ENCODE results near the gene UNK.
"Not testable (repeated sequence)": the region's sequence is repeated elsewhere in the genome, so short reads cannot be mapped to it uniquely, and the experiment has no call there.

The UNK gene

DNA sequence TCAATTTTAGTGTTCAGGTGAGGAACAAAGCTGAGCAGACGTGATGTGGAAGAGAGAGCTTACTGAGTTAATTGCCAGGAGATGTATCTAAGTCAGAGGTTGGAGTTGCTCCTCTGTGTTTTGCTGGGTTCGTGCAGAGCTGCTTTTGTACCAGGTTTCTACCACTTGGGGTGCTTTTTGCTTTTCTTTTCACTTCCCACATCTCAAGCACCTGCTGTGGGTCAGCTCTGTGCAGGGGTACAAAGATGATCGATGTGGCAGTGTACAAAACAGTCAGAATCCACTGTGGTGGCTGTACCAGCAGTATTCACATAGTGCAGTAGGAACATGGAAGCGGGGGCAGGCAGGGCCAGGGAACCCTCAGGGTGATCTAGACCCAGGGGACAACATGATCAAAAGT, 14.8 kb downstream of the UNK start:
- H3K27ac ChIP-seq (ENCODE audit: insufficient read depth, low read length, poor library complexity, severe bottlenecking): no peak overlapping the region
- DNase-seq: no peak

DNA sequence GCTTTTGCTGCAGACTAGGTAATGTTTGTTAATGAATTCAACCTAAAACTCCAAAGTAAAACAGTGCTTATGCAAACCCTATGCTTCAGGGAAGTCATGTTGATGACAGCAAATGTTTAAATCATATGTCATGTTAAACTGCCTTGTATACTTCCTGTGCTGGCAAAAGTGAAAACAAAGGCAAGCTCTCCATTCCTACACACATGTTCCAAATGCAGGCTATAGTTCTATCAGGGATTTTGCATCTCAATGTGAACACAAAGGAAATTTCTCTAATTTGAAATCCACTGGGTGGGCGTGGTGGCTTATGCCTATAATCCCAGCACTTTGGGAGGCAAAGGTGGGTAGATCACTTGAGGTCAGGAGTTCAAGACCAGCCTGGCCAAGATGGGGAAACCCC, 19.3 kb downstream of the UNK start:
- no peak overlapping the region for H3K27ac ChIP-seq (ENCODE audit: insufficient read depth, low read length, poor library complexity, severe bottlenecking)
- H3K27me3 ChIP-seq (replicated peaks; ENCODE audit: control insufficient read depth, insufficient read depth, low read length, poor library complexity, severe bottlenecking): no peaks in the 10 kb centered on the region

More for the DNA sequence above, 14.8 kb downstream of the UNK start:
- Histone ChIP-seq H3K27me3 (replicated peaks; ENCODE audit: control insufficient read depth, insufficient read depth, low read length, poor library complexity, severe bottlenecking) (no peaks in the 10 kb centered on the region), H3K4me3 (ENCODE audit: insufficient read depth, low read depth, low read length, poor library complexity, severe bottlenecking) (no peak overlapping the region), H3K9me3 (ENCODE audit: control insufficient read depth, low read length) (no peaks in the 10 kb centered on the region), H3K36me3 (ENCODE audit: control insufficient read depth, insufficient read depth, low read length) (peaks cover 9% of the 10 kb centered on the region), H3K4me1 (ENCODE audit: control insufficient read depth, insufficient read depth, low read length, poor library complexity, severe bottlenecking) (no peaks in the 10 kb centered on the region)

DNA sequence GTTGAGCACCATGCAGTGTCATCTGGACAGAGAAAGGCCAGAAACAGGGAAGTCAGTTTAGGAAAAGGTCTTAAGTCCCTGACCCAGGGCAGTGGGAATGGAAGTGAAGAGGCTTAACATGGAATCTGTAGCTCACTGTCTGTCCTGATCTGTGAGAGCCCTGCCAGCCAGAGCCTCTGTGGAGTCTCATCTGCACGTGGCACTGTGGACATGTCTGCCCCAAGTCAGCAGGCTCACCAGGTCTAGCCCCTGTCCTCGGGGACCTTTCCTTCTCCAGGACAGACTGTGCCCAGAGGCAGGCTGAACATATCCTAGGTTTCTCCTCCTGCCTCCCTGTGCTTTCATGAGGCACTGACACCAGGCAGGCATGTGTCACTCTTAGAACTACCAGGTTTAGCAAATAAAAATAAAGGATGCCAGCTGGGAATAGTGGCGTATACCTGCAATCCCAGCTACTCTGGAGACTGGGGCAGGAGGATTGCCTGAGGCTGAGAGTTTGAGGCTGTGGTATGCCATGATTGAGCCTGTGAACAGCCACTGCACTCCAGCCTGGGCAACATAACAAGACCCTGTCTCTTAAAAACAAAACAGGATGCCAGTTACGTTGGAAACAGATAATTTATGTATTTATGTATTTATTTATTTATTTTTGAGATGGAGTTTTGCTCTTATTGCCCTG, 22.4 kb downstream of the UNK start:
- Histone ChIP-seq H3K36me3 (ENCODE audit: control insufficient read depth, insufficient read depth, low read length) (peaks cover 16% of the 10 kb centered on the region), H3K4me1 (ENCODE audit: control insufficient read depth, insufficient read depth, low read length, poor library complexity, severe bottlenecking) (no peaks in the 10 kb centered on the region), H3K27ac (ENCODE audit: insufficient read depth, low read length, poor library complexity, severe bottlenecking) (no peak overlapping the region), H3K4me3 (ENCODE audit: insufficient read depth, low read depth, low read length, poor library complexity, severe bottlenecking) (no peak overlapping the region), H3K9me3 (ENCODE audit: control insufficient read depth, low read length) (no peaks in the 10 kb centered on the region), H3K27me3 (replicated peaks; ENCODE audit: control insufficient read depth, insufficient read depth, low read length, poor library complexity, severe bottlenecking) (no peaks in the 10 kb centered on the region)
- no peak for DNase-seq

More for the DNA sequence above, 19.3 kb downstream of the UNK start:
- no peak overlapping the region for H3K4me3 ChIP-seq (ENCODE audit: insufficient read depth, low read depth, low read length, poor library complexity, severe bottlenecking)
- DNase-seq: no peak
- H3K36me3 ChIP-seq (ENCODE audit: control insufficient read depth, insufficient read depth, low read length): peaks cover 6% of the 10 kb centered on the region
- H3K4me1 ChIP-seq (ENCODE audit: control insufficient read depth, insufficient read depth, low read length, poor library complexity, severe bottlenecking): no peaks in the 10 kb centered on the region
- no peaks in the 10 kb centered on the region for H3K9me3 ChIP-seq (ENCODE audit: control insufficient read depth, low read length)

DNA sequence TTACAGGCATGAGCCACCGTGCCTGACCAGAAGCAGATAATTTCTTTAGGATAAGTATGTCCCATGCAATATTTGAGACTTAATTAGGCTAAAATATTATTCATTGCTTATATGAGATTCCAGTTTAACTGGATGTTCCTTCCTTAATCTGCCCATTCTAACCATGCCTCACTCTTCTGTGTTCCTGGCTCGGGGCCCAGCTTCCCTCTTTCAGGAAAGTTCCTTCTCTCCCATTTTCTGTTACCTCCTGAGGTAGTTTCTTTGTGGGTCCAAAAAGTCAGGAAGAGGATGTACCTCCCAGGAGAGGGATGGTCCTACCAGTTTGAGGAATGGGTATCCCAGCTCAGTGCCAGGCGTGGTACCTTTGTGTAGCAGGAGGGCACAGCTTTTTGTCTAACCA, 23.3 kb downstream of the UNK start:
- no peaks in the 10 kb centered on the region for H3K4me1 ChIP-seq (ENCODE audit: control insufficient read depth, insufficient read depth, low read length, poor library complexity, severe bottlenecking)
- H3K9me3 ChIP-seq (ENCODE audit: control insufficient read depth, low read length): no peaks in the 10 kb centered on the region

DNA sequence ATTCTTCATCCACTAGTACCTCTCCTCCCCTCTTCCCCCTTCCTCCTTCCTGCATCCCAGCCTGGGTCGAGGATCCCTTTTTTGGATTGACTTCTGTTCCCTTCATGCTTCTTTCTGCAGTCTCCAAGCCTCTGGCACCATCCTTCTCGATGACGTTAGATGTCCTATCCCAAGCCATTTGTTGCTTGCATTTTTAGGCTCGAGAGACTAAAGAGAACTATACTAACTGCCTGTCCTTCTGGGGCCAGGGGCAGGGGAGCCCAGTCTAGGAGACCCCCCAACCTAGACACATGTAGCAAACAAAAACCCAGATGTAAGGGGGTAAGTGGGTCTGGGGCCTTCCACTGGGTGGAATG, 23.9 kb downstream of the UNK start:
- no peak overlapping the region for H3K4me3 ChIP-seq (ENCODE audit: insufficient read depth, low read depth, low read length, poor library complexity, severe bottlenecking)
- no peaks in the 10 kb centered on the region for H3K27me3 ChIP-seq (replicated peaks; ENCODE audit: control insufficient read depth, insufficient read depth, low read length, poor library complexity, severe bottlenecking)
- peaks cover 31% of the 10 kb centered on the region for H3K36me3 ChIP-seq (ENCODE audit: control insufficient read depth, insufficient read depth, low read length)
- H3K27ac ChIP-seq (ENCODE audit: insufficient read depth, low read length, poor library complexity, severe bottlenecking): no peak overlapping the region
- no peaks in the 10 kb centered on the region for H3K9me3 ChIP-seq (ENCODE audit: control insufficient read depth, low read length)
- no peak for DNase-seq
- H3K4me1 ChIP-seq (ENCODE audit: control insufficient read depth, insufficient read depth, low read length, poor library complexity, severe bottlenecking): no peaks in the 10 kb centered on the region

More for the DNA sequence above, 23.3 kb downstream of the UNK start:
- Histone ChIP-seq H3K4me3 (ENCODE audit: insufficient read depth, low read depth, low read length, poor library complexity, severe bottlenecking) (no peak overlapping the region), H3K36me3 (ENCODE audit: control insufficient read depth, insufficient read depth, low read length) (peaks cover 25% of the 10 kb centered on the region), H3K27me3 (replicated peaks; ENCODE audit: control insufficient read depth, insufficient read depth, low read length, poor library complexity, severe bottlenecking) (no peaks in the 10 kb centered on the region), H3K27ac (ENCODE audit: insufficient read depth, low read length, poor library complexity, severe bottlenecking) (no peak overlapping the region)
- DNase-seq: no peak

DNA sequence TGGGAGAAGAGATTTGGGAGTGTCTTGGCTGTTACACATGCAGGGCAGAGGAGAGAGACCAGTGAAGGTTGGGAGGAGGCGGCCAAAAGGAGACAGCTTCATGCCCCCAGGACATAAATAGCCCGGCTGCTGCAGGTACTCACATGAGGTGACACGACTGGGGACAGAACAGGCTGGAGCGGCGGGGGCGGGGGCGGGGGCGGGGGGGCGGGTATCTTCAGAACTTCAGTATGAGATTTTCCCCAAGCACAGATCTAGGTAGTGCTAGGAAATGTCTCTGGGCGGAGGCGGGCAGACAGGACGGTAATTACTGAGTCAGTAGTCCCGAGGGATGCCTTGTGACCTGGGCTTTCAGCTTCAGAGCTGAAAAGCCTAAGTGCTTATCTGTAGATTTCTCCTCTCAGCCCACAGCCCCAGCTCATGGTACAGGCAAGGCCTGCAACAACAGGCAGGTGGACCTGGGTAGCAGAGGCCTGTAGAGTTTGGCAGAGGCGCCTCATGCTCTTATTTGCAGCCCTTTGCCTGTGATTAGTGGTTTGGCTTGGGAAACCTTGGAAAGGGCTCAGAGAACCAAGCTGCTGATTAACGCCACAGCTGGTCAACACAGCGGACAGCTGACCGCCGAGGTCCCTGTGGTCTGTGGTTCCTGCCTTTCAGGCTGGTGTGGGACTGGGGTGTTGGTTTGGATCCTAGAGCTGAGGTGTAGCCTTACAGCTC, 24.5 kb downstream of the UNK start:
- Histone ChIP-seq H3K4me3 (ENCODE audit: insufficient read depth, low read depth, low read length, poor library complexity, severe bottlenecking) (no peak overlapping the region), H3K9me3 (ENCODE audit: control insufficient read depth, low read length) (no peaks in the 10 kb centered on the region), H3K27me3 (replicated peaks; ENCODE audit: control insufficient read depth, insufficient read depth, low read length, poor library complexity, severe bottlenecking) (no peaks in the 10 kb centered on the region), H3K36me3 (ENCODE audit: control insufficient read depth, insufficient read depth, low read length) (peaks cover 37% of the 10 kb centered on the region), H3K4me1 (ENCODE audit: control insufficient read depth, insufficient read depth, low read length, poor library complexity, severe bottlenecking) (no peaks in the 10 kb centered on the region), H3K27ac (ENCODE audit: insufficient read depth, low read length, poor library complexity, severe bottlenecking) (no peak overlapping the region)
- no peak for DNase-seq

DNA sequence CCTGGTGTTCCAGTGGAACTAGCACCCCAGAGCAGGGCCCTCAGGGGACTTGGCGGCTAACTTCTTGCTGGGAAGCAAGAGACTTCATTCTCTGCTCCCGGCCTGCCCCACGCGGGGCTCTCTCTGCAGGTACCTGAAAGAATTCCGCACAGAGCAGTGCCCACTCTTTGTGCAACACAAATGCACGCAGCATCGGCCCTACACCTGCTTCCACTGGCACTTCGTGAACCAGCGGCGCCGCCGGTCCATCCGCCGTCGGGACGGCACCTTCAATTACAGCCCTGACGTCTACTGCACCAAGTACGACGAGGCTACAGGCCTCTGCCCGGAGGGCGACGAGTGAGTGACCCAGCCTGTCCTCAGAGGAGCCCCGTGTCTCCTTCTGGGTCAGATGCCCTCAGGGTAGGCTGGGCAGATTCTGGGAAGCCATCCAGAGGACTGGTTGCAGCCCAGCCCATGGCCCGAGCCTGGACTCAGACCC, 25.1 kb downstream of the UNK start:
- no peaks in the 10 kb centered on the region for H3K9me3 ChIP-seq (ENCODE audit: control insufficient read depth, low read length)
- no peaks in the 10 kb centered on the region for H3K27me3 ChIP-seq (replicated peaks; ENCODE audit: control insufficient read depth, insufficient read depth, low read length, poor library complexity, severe bottlenecking)
- no peak for DNase-seq
- H3K4me1 ChIP-seq (ENCODE audit: control insufficient read depth, insufficient read depth, low read length, poor library complexity, severe bottlenecking): no peaks in the 10 kb centered on the region
- no peak overlapping the region for H3K27ac ChIP-seq (ENCODE audit: insufficient read depth, low read length, poor library complexity, severe bottlenecking)
- H3K36me3 ChIP-seq (ENCODE audit: control insufficient read depth, insufficient read depth, low read length): peaks cover 41% of the 10 kb centered on the region
- H3K4me3 ChIP-seq (ENCODE audit: insufficient read depth, low read depth, low read length, poor library complexity, severe bottlenecking): no peak overlapping the region

DNA sequence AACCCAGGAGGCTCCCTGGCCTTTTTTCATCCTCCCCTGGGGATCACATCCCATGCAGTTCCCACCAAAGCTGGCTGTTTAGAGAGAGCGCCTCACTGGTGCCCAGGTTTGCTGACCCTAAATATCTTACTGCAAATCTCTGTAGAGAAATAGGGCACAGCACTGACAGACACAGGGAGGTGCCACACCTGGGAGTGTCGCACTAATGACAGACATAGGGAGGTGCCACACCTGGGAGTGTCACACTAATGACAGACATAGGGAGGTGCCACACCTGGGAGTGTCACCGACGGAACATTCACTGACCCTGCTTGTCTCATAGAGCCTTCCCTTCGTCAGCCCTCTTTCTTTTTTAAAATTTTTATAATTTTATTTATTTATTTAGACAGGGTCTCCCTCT, 25.6 kb downstream of the UNK start:
- H3K36me3 ChIP-seq (ENCODE audit: control insufficient read depth, insufficient read depth, low read length): peaks cover 44% of the 10 kb centered on the region
- no peaks in the 10 kb centered on the region for H3K27me3 ChIP-seq (replicated peaks; ENCODE audit: control insufficient read depth, insufficient read depth, low read length, poor library complexity, severe bottlenecking)
- H3K9me3 ChIP-seq (ENCODE audit: control insufficient read depth, low read length): no peaks in the 10 kb centered on the region
- no peaks in the 10 kb centered on the region for H3K4me1 ChIP-seq (ENCODE audit: control insufficient read depth, insufficient read depth, low read length, poor library complexity, severe bottlenecking)
- no peak overlapping the region for H3K4me3 ChIP-seq (ENCODE audit: insufficient read depth, low read depth, low read length, poor library complexity, severe bottlenecking)
- H3K27ac ChIP-seq (ENCODE audit: insufficient read depth, low read length, poor library complexity, severe bottlenecking): no peak overlapping the region
- no peak for DNase-seq

DNA sequence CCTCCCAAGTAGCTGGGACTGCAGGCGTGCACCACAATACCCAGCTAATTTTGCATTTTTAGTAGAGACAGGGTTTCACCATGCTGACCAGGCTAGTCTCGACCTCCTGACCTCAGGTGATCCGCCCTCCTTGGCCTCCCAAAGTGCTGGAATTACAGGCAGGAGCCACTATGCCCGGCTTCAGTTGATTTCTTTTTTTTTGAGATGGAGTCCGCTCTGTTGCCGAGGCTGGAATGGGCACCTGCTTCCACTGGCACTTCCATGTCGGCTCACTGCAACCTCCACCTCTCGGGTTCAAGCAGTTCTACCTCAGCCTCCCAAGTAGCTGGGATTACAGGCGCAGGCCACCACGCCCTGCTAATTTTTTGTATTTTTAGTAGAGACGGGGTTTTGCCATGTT, 26.1 kb downstream of the UNK start:
- not testable (repeated sequence) for H3K9me3 ChIP-seq (ENCODE audit: control insufficient read depth, low read length); H3K27me3 ChIP-seq (replicated peaks; ENCODE audit: control insufficient read depth, insufficient read depth, low read length, poor library complexity, severe bottlenecking); DNase-seq; H3K4me3 ChIP-seq (ENCODE audit: insufficient read depth, low read depth, low read length, poor library complexity, severe bottlenecking); H3K4me1 ChIP-seq (ENCODE audit: control insufficient read depth, insufficient read depth, low read length, poor library complexity, severe bottlenecking); H3K27ac ChIP-seq (ENCODE audit: insufficient read depth, low read length, poor library complexity, severe bottlenecking)
- H3K36me3 ChIP-seq (ENCODE audit: control insufficient read depth, insufficient read depth, low read length): peaks cover 44% of the 10 kb centered on the region

DNA sequence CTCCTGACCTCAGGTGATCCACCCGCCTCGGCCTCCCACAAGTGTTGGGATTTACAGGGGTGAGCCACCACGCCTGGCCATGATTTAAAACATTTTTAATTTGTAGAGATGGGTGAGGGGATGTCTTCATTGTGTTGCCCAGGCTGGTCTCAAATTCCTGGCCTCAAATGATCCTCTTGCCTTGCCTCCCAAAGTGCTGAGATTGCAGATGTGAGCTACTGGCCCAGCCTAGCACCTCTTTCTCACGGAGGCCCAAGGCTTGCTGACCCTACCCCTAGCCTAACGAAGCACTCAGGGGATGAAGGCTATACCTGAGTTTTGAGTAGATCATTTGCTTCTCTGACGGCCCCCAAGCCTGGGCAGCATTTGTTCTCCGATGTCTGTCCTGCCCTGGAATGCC, 26.6 kb downstream of the UNK start:
- Histone ChIP-seq H3K4me1 (ENCODE audit: control insufficient read depth, insufficient read depth, low read length, poor library complexity, severe bottlenecking) (no peaks in the 10 kb centered on the region), H3K36me3 (ENCODE audit: control insufficient read depth, insufficient read depth, low read length) (peaks cover 44% of the 10 kb centered on the region), H3K9me3 (ENCODE audit: control insufficient read depth, low read length) (no peaks in the 10 kb centered on the region), H3K27ac (ENCODE audit: insufficient read depth, low read length, poor library complexity, severe bottlenecking) (no peak overlapping the region), H3K4me3 (ENCODE audit: insufficient read depth, low read depth, low read length, poor library complexity, severe bottlenecking) (no peak overlapping the region), H3K27me3 (replicated peaks; ENCODE audit: control insufficient read depth, insufficient read depth, low read length, poor library complexity, severe bottlenecking) (no peaks in the 10 kb centered on the region)
- DNase-seq: no peak

Data from effector memory CD4-positive, alpha-beta T cell (primary cell).